ENCODE results near the gene XIAP. TPM values are rescaled to one million over a fixed set of nuclear protein-coding genes. Genes with fewer than 3 reads are reported as not detected.
"Not testable (repeated sequence)": the region's sequence is repeated elsewhere in the genome, so short reads cannot be mapped to it uniquely, and the experiment has no call there.

The XIAP gene
- total RNA-seq: 39.0 and 43.2 TPM in 2 replicates

GRCh38 chrX:123859846-123860838 is at the start of gene XIAP:
XIAP (plus strand) TSS chrX:123860053; CDS start chrX:123885663, 25,610 bp downstream.
- no peak for TF ChIP-seq CTCF (IDR thresholded peaks at IDR 0.05; ENCODE audit: insufficient read depth, low read depth, low read length)
- peak; percentile 92 for DNase-seq (ENCODE audit: low read depth)
- peak within 1 kb of the TSS; percentile 71 for H3K4me3 ChIP-seq (ENCODE audit: low read depth, low read length)

- TF ChIP-seq CTCF (IDR thresholded peaks at IDR 0.05; ENCODE audit: insufficient read depth, low read depth, low read length): no peak
- no peak for DNase-seq (ENCODE audit: low read depth)
- H3K4me3 ChIP-seq (ENCODE audit: low read depth, low read length): no peak overlapping the region
These were observed 45.5 kb upstream of the XIAP start for GRCh38 chrX:123814343-123814742.

- DNase-seq (ENCODE audit: low read depth): not testable (repeated sequence)
These were observed 44.9 kb upstream of the XIAP start for GRCh38 chrX:123814934-123815394.

GRCh38 chrX:123817288-123817894 is 42.5 kb upstream of the XIAP start:
- DNase-seq (ENCODE audit: low read depth): no peak
- H3K4me3 ChIP-seq (ENCODE audit: low read depth, low read length): no peak overlapping the region
- TF ChIP-seq CTCF (IDR thresholded peaks at IDR 0.05; ENCODE audit: insufficient read depth, low read depth, low read length): no peak

More at GRCh38 chrX:123814934-123815394, 44.9 kb upstream of the XIAP start:
- H3K4me3 ChIP-seq (ENCODE audit: low read depth, low read length): not testable (repeated sequence)

GRCh38 chrX:123818243-123818642 is 41.6 kb upstream of the XIAP start:
- DNase-seq (ENCODE audit: low read depth): peak; percentile 13
- H3K4me3 ChIP-seq (ENCODE audit: low read depth, low read length): no peak overlapping the region
- no peak for TF ChIP-seq CTCF (IDR thresholded peaks at IDR 0.05; ENCODE audit: insufficient read depth, low read depth, low read length)

- no peak for TF ChIP-seq CTCF (IDR thresholded peaks at IDR 0.05; ENCODE audit: insufficient read depth, low read depth, low read length)
- no peak overlapping the region for H3K4me3 ChIP-seq (ENCODE audit: low read depth, low read length)
- DNase-seq (ENCODE audit: low read depth): no peak
These were observed 36.9 kb upstream of the XIAP start for GRCh38 chrX:123822965-123823364.

- no peak overlapping the region for H3K4me3 ChIP-seq (ENCODE audit: low read depth, low read length)
- no peak for DNase-seq (ENCODE audit: low read depth)
- no peak for TF ChIP-seq CTCF (IDR thresholded peaks at IDR 0.05; ENCODE audit: insufficient read depth, low read depth, low read length)
These were observed 29.5 kb upstream of the XIAP start for GRCh38 chrX:123830309-123830708.

All from fibroblast of villous mesenchyme (primary cell).